Thoracic aorta (tissue), 2 donors: ENCODE data around the gene ENTPD6. TPM values are rescaled to one million over a fixed set of nuclear protein-coding genes. Genes with fewer than 3 reads are reported as not detected.

ENCODE experiments used
- ATAC-seq: fragments of 150-250 bp; one replicate; pipeline ENCODE4 v1.8.0; 2017; ENCODE audit warnings: low read depth; ENCODE audit not compliant: insufficient number of reproducible peaks, low FRiP score
- DNase-seq: peaks from one replicate; pipeline ENCODE4 v3.0.0-alpha.2; 2020; ENCODE audit warnings: low spot score
- H3K27ac ChIP-seq, 2 donors: fragments of 200-600 bp; sonication (generic); 1 replicate in 1 of 2; 2 replicates in 1 of 2; pipeline ENCODE4 v1.5.1; 2016; ENCODE audit warnings: mild to moderate bottlenecking in 2 of 2, moderate library complexity in 2 of 2
- H3K27me3 ChIP-seq: fragments of 200-600 bp; sonication (generic); replicated peaks from 2 replicates; pipeline ENCODE4 v1.6.0; 2016; ENCODE audit warnings: mild to moderate bottlenecking; ENCODE audit not compliant: insufficient read depth
- H3K36me3 ChIP-seq: fragments of 200-600 bp; sonication (generic); one replicate; pipeline ENCODE4 v1.5.1; 2016
- H3K4me1 ChIP-seq, 2 donors: fragments of 200-600 bp; sonication (generic); 1 replicate in 1 of 2; 2 replicates in 1 of 2; pipeline versions ENCODE4 v1.5.1 to v1.6.0; 2016; ENCODE audit warnings: low read depth in 2 of 2, mild to moderate bottlenecking in 1 of 2; ENCODE audit not compliant: control insufficient read depth in 1 of 2
- H3K4me3 ChIP-seq: fragments of 200-600 bp; sonication (generic); 2 replicates; pipeline ENCODE4 v1.5.1; 2016; ENCODE audit warnings: mild to moderate bottlenecking
- H3K9me3 ChIP-seq: fragments of 200-600 bp; sonication (generic); 2 replicates; pipeline ENCODE4 v1.5.1; 2016
- CTCF ChIP-seq: fragments of 200-600 bp; sonication (generic); IDR thresholded peaks from one replicate; pipeline ENCODE4 v1.5.1; 2019; ENCODE audit warnings: antibody characterized with exemption
- total RNA-seq, 2 donors: library from RNA; depleted of rRNA; stranded (reverse); fragments of >200 nt; gene quantifications; one replicate each; pipeline versions ENCODE4 v1.1.0 to v1.2.3, GENCODE V29; 2016

Gene ENTPD6
- total RNA-seq, 2 donors from 2014 or later: 82.0 to 107 TPM

GRCh38 chr20:25220810-25221591, 25.5 kb downstream of the ENTPD6 start:
- H3K27me3 ChIP-seq: no peaks in the 10 kb centered on the region
- no peak overlapping the region for H3K4me3 ChIP-seq
- H3K4me1 ChIP-seq: peaks cover 3 to 24% of the 10 kb centered on the region in 2 donors
- no peak for ATAC-seq
- no peak for TF ChIP-seq CTCF
- no peaks in the 10 kb centered on the region for H3K9me3 ChIP-seq
- no peak for DNase-seq
- H3K27ac ChIP-seq: peak overlapping the region; percentile 18 to 26
- H3K36me3 ChIP-seq: peaks cover 10% of the 10 kb centered on the region

- Histone ChIP-seq H3K27me3 (no peaks in the 10 kb centered on the region), H3K4me3 (no peak overlapping the region), H3K36me3 (peaks cover 10% of the 10 kb centered on the region), H3K27ac (peak overlapping the region in 1 of 2 donors; percentile 18), H3K9me3 (no peaks in the 10 kb centered on the region), H3K4me1 (peaks cover 12 to 32% of the 10 kb centered on the region in 2 donors)
- ATAC-seq (no peak), DNase-seq (no peak)
- no peak for TF ChIP-seq CTCF
These were observed 26.3 kb downstream of the ENTPD6 start for GRCh38 chr20:25221592-25222460.

- no peak for TF ChIP-seq CTCF
- DNase-seq (no peak), ATAC-seq (no peak)
- H3K36me3 ChIP-seq: peaks cover 10% of the 10 kb centered on the region
- H3K4me1 ChIP-seq: peaks cover 16 to 39% of the 10 kb centered on the region in 2 donors
- no peak overlapping the region for H3K27ac ChIP-seq
- no peak overlapping the region for H3K4me3 ChIP-seq
- no peaks in the 10 kb centered on the region for H3K27me3 ChIP-seq
- H3K9me3 ChIP-seq: no peaks in the 10 kb centered on the region
These were observed 27.1 kb downstream of the ENTPD6 start for GRCh38 chr20:25222461-25223178.

DNA sequence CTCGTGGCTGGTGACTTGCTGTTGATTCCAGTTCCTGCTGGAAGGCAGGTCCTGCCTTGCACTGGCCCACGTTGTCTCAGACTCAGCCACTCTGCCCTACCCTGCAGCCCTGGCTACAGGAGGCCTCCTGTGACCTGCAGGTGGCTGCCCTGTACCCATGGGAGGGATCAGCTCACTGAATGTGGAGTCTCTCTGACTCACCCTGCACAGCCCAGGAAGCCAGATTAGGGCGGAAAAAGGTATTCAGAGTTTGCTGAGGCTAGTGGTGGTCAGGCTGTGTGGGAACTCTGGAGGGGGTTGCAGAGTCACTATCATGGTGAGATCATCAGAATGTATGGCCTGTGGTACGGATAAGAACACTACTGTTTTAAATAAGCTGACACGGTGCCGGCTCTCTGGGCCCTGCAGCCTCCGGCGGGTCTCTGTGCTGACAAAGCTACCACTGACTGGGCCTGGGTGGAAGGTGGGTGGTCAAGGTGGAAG, 27.7 kb downstream of the ENTPD6 start:
- no peak overlapping the region for H3K27ac ChIP-seq
- DNase-seq: no peak

More for the DNA sequence above, 27.7 kb downstream of the ENTPD6 start:
- Histone ChIP-seq H3K9me3 (no peaks in the 10 kb centered on the region), H3K36me3 (peaks cover 6% of the 10 kb centered on the region), H3K27me3 (no peaks in the 10 kb centered on the region), H3K4me1 (peaks cover 19 to 44% of the 10 kb centered on the region in 2 donors), H3K4me3 (no peak overlapping the region)
- no peak for TF ChIP-seq CTCF
- no peak for ATAC-seq
